NCI-H2227 (cell line): ENCODE measurements around the gene CCNG1.
"Not testable (repeated sequence)": the region's sequence is repeated elsewhere in the genome, so short reads cannot be mapped to it uniquely, and the experiment has no call there.

Source experiments
- DNase-seq: peaks from one replicate; lab custom pipeline; 2025; ENCODE audit not compliant: unreplicated experiment; lab: John Stamatoyannopoulos, UW

The CCNG1 gene

GRCh38 chr5:163440954-163441353 lies 3.6 kb downstream of the CCNG1 start:
- DNase-seq, result no peak

DNA sequence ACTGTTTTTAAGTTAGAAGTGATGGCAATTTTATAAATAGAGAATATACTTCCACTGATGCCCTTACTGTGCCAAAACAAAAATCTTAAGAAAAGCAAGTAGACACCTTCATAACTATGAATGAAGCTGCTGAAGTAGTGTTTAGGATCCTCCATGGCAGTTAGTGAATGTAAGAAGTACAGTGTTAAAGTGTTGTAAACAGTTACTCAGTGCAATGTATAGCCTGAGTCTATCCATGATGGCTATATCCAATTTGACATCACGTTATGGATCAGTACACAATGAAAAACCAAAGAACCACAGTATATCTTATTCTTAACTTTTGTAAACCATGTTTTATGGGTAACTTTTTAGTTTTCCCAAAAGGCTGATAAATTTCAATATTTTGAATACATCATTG lies 7.1 kb downstream of the CCNG1 start:
- DNase-seq, result no peak

GRCh38 chr5:163445345-163445744 lies 8.0 kb downstream of the CCNG1 start:
- no peak for DNase-seq

- no peak for DNase-seq
Measured at GRCh38 chr5:163447191-163447590, 9.8 kb downstream of the CCNG1 start.

GRCh38 chr5:163447875-163448274 lies 10.5 kb downstream of the CCNG1 start:
- DNase-seq, result no peak

DNA sequence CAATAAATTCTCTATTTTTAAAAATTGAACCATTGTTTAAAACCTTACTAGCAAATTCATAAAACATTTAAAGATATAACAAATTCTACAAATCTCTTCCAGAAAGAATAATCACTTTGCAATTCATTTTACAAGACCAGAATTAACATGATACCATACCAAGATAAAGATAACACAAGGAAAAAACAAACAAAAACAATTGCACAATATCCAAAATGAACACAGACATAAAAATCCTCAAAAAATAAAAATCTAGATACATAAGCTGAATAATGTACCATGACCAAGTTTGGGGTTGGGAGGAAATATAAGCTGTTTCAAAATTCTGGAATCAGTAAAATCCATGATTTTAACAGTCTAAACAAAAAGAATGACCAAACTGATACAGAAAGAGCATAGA lies 11.1 kb downstream of the CCNG1 start:
- DNase-seq, result no peak

GRCh38 chr5:163451489-163451888 lies 14.1 kb downstream of the CCNG1 start:
- DNase-seq, result no peak

GRCh38 chr5:163453705-163454104 lies 16.3 kb downstream of the CCNG1 start:
- no peak for DNase-seq

GRCh38 chr5:163455406-163455805 lies 18.0 kb downstream of the CCNG1 start:
- DNase-seq, result not testable (repeated sequence)

GRCh38 chr5:163456029-163456589 lies 18.7 kb downstream of the CCNG1 start:
- no peak for DNase-seq

GRCh38 chr5:163456840-163457239 lies 19.4 kb downstream of the CCNG1 start:
- no peak for DNase-seq

DNA sequence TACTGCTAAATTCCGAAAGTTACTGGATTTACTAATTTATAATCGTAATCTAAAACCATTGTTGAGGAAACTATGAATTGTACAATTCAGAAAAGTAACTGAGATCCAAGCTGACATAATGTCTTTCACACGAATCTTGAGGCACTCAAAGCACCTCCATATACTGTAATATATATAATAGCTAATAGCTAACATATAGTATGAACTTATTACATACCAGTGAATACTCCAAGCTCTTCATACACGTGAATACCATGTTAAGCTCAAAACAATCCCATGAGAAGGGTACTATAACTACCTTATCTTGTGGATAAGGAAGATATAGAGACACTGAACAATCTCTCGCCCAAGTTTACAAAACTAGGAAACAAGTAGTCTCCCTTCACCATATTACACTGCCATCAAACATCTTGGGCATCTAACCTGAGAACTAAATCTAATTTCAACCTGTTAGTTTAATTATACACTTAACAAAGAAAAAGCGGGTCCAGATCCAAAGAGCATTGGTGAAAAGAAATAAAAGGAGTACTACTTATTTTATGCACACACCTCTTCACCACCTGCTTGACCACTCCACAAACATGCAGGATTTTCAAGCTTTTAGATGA lies 21.5 kb downstream of the CCNG1 start:
- DNase-seq, result no peak

- DNase-seq, result no peak
Measured at GRCh38 chr5:163459462-163459818, 22.0 kb downstream of the CCNG1 start.

DNA sequence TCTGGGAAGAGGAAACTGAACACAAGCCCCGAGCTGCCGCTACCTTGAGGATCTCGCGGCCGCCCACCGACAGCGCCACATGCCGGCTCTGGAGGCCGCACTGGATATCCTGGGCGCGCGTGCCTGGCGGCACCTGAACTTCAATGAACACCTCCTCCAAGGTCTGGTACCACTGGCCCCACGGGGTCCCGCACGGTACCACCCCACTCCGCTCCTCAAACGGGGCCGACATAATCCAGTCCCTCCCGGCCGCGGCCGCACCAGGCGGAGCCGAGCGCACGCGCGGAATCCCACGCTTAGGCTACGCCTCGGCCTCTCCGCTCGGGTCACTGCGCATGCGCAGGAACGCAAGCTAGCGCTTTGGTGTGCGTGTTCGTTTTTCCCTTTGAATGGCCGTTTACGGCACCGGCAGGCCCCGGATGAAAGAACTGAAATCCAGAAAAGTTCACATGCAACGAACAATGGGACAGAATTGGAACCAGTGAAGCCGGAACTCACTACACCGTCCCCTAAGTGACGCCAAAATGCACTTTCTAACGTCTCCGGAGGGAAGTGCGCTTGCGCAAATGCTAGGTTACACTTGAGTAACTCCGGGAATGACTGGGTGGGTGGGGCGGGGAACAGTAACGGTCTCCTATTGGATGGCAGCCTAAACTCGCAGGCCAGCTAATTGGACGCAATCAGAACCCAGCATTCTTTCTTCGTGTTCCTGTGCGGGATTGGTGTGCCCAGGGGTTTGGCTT lies 22.6 kb downstream of the CCNG1 start, which contains the start of gene NUDCD2:
TSS of gene NUDCD2 (minus strand) at position 284 of the 743 bp plus-strand sequence. CDS start at position 232, 52 bp downstream.
- DNase-seq, result peak; percentile 97

DNA sequence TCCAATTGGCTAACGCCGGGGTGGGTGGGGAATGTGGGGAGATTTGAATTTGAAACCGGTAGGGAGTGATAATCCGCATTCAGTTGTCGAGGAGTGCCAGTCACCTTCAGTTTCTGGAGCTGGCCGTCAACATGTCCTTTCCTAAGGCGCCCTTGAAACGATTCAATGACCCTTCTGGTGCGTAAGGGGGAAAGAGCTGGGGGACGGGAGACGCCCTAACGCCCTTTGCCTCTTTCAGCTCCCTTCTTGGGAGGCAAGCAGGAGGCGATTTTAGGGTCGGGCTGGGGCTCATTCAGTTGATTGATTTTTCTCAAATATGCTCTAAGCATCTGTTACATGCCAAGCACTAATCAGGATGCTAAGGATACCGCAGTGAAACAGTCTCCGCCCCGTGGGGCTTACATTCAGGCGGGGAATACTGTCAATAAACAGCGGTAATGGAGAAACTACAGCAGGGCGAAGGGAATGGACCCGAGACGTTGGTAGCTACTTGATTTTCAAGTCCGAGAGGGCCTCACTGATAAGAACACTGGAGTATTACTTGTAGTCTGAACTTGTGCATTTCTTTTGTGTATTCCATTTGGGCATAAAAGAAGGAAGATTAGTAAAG lies 23.3 kb downstream of the CCNG1 start, which contains the start of gene HMMR:
TSS of gene HMMR (plus strand) at position 71 of the 610 bp plus-strand sequence. CDS start at position 132, 61 bp downstream.
- DNase-seq, result peak; percentile 60

DNA sequence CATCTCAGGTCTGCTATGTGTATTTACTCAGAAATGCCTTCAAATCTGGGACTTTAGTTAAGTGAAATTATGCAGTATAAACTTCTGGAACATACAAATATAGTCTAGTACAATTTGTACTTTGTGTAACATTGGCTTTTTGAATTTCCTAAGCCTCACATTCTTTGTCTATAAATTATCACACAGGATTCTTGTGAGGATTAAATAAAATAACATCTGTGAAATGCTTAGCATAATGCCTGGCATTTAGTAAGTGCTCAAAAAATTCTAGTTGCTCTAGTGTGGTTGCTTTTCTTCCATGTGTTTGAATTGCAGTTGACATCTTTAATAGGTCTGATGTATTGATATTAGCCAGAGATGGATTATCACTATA lies 25.7 kb downstream of the CCNG1 start:
- no peak for DNase-seq

GRCh38 chr5:163467682-163468081 lies 30.3 kb downstream of the CCNG1 start:
- no peak for DNase-seq

- DNase-seq, result no peak
Measured at GRCh38 chr5:163473635-163474243, 36.3 kb downstream of the CCNG1 start.

DNA sequence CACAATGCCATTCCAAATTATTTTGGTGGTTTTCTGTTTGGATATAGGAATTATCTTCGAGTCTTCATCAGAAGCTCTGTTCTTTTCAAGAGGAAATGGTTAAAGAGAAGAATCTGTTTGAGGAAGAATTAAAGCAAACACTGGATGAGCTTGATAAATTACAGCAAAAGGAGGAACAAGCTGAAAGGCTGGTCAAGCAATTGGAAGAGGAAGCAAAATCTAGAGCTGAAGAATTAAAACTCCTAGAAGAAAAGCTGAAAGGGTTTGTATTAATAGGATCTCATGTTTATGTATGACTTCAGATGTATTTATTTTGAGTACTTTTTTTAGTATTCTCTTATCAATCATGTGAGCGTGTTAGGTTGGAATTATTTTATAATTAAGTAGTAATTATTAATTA lies 38.0 kb downstream of the CCNG1 start:
- DNase-seq, result no peak

- no peak for DNase-seq
Measured at GRCh38 chr5:163478126-163478981, 41.0 kb downstream of the CCNG1 start.

- no peak for DNase-seq
Measured at GRCh38 chr5:163478982-163479271, 41.5 kb downstream of the CCNG1 start.
